Smooth muscle cell of the brain vasculature (primary cell): ENCODE measurements around the gene PLCG2.
"Not testable (repeated sequence)": the region's sequence is repeated elsewhere in the genome, so short reads cannot be mapped to it uniquely, and the experiment has no call there.

Experiments
- DNase-seq: peaks from one replicate; pipeline ENCODE4 v3.0.0-alpha.2; 2012; ENCODE audit warnings: low read depth, low spot score

PLCG2 gene

DNA sequence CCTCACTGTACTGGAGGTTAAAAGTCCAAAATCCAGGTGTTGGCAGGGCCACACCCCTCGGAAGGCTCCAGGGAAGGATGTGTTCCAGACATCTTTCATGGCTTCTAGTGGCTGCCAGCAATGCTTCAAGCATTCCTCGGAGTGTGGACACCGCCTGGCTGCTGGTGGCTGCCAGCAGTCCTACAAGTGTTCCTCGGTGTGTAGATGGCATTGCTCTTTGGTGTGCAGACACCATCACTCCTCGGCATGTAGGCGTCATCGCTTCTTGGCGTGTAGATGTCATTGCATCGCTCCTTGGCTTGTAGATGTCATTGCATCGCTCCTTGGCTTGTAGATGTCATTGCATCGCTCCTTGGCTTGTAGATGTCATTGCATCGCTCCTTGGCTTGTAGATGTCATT lies 98.4 kb downstream of the PLCG2 start:
- not testable (repeated sequence) for DNase-seq

DNA sequence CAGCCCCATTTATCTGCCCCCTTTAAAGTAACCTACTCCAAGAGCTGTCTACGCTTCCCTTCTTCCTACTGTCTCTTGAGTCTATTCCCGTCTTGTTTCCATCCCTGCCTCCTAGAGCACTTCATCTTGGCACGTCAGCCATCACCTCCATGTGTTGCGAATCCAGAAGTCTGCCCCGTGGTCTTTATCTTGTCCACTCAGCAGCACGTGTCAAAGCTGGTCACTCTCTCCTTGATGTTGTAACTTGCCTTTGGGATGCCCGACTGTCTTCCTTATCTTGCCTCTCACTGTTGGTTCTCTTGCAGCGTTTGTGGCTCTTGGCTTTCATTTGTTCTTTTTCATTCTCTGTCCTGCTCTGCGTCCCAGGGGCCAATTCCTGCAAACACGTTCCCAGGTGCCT lies 99.4 kb downstream of the PLCG2 start:
- DNase-seq = no peak

DNA sequence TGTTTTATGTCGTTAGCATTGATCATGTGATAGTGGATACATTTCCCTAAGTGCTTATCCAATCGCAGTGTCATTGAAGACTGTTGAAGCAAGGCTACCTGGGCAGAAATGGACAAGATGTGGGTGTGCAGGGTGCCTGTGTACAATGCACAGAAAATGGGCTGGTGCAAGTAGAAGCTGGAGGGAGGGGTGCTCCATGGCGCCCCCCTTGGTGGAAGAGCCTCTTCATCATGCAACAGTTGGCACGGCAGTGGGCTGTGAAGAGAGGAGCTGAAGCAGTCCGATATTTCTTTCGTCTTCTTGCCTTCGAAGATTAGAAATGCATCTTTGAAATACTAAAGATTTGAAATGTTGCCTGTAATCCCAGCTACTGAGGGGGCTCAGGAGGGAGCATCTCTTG lies 100.5 kb downstream of the PLCG2 start:
- no peak for DNase-seq

DNA sequence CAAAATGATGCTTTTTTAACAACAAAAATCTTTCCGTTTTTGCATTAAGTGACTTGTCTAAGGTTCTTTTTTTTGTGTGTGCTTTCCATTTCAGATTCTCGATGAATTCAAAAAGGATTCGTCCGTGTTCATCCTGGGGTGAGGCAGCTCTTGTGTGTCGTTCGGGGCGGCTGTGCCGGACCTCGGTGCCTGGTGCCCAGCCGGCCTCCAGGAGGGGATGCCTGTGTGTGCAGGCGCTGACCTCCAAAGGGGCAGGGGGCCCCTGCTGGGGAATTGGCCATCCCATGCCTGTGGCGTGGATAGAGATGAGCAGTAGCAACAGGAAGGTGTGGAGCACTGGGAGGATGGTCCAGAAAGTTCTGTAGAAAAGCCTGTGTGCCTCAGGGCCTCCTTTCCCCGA lies 101.7 kb downstream of the PLCG2 start:
- DNase-seq = no peak

DNA sequence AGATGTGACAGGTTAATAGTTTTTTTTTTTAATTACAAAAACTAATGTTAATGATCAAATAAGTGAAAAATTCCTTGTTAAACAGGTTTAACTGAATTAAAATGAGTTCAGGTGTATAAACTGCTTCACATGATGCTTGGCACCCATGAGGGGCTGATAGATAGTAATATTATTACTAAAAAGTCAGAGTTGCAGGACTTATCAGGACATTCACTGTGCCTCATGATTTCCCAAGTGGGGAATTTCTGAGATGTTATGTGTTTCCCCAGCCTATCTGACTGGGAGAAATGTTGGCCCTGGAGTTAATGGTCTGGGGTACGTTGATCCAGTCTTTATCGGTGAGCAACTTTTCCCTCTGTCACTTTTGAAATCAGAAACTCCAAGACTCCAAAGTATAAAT lies 102.1 kb downstream of the PLCG2 start:
- no peak for DNase-seq

DNA sequence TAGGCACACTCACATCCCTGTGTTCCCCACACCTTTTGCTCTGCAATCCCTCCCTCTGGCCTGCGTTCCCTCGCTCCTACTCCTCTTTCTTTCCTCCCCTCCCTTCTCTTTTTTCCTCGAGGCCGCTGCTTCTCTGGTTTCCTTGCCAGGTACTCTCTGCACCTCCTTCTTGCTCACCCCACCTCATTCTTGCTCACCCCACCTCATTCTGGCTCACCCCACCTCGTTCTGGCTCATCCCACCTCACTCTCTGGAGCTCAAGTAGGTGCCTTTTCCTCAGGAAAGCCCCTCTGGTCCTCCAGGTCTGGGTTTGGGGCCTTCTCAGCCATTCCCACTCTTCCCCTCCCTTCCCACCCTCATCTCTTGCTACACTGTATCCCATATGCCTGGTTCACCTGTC lies 103.5 kb downstream of the PLCG2 start:
- DNase-seq = no peak

DNA sequence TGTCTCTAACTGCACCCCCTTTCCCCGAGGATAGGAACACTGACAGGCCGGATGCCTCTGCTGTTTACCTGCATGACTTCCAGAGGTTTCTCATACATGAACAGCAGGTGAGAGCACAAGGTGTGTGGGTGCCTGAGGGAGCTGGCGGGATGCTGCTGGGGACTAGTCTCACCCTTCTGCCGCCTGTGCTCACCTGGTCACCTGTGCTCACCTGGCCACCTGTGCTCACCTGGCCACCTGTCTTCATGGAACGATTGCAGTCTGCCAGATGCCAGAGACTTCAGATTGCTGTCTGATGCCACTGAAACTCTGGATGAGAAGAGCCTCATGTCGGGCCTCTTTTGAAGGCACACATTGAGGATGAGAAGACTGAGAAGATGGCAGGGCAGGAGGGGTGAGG lies 104.1 kb downstream of the PLCG2 start:
- DNase-seq = no peak

DNA sequence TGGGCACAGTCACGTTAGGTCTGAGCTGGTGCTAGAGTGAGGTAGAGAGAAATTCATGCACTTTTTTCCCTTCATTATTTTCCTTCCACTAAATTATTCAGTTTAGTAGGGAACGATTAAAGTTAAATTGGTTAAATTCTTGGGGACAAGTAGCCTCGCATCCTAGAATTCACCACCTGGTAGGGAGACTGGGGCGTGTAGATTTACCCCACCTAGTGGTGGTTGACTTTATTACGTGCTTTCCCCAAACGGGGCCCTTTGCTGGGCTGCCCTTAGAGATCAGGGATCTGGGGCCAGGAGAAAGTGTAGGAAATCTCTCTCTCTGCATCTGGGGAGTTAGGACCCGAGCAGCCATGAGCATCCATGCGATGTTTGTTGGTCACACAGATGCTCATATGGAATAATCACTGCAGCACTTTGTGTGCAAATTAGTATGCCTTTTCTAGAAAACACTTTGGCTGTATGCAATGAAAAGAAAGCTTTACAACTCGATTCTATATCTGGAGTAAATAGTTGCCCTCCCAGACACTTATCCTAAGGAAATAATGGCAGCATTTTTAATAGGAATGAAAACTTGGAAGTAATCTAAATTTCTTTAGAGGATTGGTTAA lies 107.0 kb downstream of the PLCG2 start:
- DNase-seq = no peak

DNA sequence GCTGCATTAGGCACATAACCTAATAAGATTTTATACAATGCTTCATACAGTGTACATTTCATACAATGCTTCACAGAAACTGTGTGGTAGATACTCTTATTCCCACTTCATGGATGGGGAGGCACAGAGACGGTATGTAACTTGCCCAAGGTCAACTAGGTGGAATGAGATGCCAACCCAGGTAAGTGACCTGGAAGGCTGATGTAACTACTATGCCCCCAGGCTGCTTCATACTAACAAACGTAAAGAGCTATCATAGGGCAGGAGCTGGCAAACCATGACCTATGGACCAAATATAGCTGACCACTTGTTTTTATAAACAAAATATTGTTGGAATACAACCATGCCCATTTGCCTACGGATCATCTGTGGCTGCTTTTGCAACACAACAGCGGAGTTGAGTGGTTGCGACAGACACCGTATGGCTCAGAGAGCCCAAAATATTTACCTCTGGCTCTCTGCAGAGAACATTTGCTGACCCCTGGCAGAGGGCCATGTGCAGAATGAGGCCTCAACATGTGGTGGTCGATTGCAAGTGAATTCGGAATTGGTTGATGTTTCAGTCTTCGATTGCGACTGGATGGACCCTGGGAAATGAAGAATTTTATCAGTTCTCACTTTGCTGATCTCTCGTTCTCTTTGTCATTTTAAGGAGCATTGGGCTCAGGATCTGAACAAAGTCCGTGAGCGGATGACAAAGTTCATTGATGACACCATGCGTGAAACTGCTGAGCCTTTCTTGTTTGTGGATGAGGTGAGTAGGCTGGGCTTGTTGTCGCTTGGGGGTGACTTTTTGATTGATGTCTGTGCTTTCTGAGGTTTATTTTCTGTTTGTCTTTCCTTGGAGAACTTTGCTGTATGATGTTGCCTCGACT lies 109.7 kb downstream of the PLCG2 start:
- DNase-seq = no peak

DNA sequence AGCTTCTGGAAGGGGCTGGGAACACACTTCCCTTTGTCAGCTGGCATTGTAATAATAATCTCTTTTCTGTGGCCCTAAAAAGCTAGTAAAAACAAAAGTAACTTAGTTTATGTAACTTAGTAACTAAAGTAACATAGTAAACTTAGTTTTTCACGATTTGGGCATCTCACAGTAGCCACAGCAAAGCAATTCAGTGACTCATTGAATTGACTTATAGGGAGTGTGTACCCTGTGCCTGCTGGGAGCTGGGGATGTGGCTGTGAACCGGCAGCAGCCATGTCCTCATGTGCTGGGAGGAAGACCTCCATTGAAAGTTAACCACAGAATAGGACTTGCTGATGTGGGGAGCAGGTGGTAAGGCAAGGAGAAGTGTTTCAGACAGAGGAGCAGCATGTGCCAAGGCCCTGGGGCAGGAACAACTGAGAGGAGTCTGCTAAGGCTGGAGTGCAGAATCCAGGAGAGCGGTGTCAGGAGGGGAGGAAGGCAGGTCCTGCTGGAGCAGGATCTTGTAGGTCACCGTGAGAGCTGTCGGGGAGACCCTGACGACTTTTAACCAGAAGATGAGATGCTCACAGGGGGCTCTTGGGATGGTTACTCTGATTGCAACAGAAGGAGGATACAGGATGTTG lies 112.8 kb downstream of the PLCG2 start:
- DNase-seq = no peak

DNA sequence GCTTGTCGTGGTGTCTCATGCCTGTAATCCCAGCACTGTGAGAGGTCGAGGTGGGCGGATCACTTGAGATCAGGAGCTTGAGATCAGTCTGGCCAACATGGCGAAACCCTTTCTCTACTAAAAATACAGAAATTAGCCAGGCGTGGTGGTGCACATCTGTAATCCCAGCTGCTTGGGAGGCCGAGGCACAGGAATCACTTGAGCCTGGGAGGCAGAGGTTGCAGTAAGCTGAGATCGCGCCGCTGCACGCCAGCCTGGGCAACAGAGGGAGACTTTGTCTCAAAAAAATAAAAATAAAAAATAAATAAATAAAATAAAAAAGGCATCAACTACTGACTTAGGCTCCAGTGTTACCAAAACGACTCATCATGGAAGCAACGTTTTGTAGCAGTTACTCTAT lies 115.5 kb downstream of the PLCG2 start:
- DNase-seq = no peak

DNA sequence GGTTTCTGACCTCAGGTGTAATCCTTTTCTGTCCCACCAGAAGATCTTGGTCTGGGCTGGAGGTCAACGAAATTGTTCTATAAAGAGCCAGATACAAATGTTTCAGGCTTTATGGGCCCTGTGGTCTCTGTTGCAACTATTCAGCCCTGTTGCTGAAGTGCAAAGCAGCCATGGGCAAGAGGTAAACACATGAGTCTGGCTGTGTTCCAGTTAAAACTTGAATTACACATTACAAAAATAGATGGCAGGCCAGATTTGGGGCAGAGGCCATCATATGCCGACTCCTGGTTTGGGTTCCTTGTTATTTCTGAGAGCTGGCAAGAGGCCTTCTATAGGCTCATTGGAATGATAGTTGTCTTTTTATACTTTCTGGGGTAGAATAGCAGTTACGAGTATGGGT lies 117.8 kb downstream of the PLCG2 start:
- no peak for DNase-seq

DNA sequence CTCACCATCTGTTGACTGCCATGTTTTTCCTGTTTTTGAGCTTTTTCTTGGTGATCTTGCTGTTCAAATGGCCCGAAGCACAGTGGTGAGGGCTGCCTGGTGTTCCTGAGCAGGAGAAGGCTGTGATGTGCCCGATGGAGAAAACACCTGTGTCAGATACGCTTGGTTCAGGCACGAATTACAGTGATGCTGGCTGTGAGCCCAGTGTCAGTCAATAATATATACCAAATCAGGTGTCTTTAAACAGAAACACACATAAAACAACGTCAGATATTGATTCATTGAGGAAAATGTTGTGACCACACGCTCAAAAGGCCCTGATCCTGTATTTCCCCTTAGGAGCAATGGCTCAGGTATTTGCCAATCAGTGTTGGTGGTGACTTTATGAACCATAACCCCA lies 120.5 kb downstream of the PLCG2 start:
- DNase-seq = no peak

DNA sequence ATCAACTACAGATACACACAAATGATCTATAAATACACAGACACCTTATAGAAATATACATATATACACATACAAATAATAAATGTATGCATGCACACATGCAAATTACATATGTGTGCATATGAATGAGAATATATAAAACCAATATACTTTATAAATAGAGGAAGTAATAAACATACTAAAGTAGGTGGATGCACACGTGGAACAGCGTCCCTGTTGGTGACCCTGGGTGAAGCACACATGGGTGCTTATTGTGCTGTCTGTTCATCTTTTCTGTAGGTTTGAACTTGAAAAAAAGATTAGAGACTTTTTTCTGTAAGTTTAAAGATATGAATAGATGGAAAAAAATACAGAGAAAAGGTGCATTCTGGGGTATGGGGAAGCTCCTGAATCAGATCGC lies 120.9 kb downstream of the PLCG2 start:
- DNase-seq = no peak

DNA sequence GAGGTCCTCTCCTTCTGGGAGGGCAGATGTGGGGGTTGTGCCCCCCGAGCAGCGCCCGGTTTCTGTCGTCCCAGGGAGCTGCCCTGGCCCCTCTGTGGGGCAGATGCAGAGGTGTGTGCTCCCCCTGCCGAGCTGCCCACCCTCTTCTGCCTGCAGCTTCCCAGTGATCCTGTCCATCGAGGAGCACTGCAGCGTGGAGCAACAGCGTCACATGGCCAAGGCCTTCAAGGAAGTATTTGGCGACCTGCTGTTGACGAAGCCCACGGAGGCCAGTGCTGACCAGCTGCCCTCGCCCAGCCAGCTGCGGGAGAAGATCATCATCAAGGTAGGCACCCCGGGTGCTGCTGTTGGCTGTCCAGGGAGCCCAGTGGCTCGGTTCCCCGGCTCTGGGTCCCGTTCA lies 121.4 kb downstream of the PLCG2 start:
- DNase-seq = no peak

DNA sequence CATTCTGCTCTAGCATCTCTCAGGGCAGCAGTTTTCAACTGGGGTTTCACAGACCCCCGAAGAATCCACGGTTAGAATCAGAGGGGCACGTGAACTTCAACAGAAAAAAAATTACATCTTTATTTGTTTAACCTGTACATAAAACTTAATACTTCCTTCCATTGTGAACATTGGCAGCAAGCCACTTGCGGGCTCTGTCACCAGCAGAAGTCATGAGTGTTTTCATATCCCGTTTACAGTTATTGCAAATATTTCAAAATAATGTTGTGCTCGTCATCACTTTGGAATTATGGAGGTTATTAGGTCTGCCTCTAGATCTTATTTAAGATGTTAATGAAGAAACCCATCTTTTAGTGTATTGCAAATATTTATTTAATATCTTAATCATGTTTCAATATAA lies 122.4 kb downstream of the PLCG2 start:
- no peak for DNase-seq

DNA sequence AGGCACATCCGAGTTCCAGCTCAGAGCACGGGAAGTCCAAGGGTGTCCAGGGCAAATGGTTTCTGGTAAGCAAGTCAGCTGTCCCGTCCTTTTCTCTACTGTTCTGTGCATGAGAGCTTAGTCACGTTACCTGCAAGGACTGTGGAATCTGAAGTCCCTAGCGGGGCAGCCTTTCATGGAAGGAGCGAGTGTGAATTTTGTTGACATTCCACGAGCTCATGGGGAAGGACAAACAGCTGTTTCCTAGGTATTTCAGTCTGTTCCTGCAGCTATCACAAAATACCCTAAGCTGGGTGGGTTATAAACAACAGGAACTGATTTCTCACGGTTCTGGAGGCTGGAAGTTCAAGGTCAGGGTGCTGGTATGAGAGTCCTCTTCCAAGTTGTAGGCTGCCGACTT lies 122.9 kb downstream of the PLCG2 start:
- no peak for DNase-seq

DNA sequence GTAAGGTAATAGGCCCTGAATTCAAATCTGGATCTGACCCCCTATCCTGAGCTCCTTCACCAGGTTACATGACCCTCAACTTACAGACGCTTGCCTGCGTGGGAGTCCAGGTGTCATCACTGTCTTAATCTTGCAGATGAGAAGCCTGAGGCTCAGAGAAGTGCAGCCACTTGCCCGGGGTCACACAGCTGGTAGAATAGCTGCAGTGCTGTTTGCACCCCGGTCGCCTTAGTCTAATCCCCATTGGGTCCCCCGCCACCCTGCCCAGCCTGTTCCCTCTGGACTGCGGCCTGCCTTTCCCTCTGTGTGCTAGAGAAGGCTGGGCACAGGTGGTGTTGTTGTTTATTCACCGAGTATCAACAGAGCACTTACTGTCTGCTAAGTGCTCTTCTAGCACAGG lies 125.2 kb downstream of the PLCG2 start:
- DNase-seq = no peak

DNA sequence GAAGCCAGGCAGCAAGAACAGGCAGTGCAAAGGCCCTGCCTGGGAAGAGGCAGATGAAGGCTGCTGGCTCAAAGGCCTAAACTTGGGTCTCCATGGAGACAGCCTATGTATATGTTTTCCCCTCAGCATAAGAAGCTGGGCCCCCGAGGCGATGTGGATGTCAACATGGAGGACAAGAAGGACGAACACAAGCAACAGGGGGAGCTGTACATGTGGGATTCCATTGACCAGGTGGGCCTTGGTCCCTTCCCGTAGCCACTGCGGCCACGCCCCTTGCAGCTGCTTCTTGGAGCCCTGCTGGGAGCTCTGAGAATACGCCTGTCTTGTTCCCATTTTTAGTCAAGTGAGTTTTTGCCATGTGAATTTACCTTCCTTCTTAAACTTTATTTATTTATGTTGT lies 126.2 kb downstream of the PLCG2 start:
- no peak for DNase-seq

DNA sequence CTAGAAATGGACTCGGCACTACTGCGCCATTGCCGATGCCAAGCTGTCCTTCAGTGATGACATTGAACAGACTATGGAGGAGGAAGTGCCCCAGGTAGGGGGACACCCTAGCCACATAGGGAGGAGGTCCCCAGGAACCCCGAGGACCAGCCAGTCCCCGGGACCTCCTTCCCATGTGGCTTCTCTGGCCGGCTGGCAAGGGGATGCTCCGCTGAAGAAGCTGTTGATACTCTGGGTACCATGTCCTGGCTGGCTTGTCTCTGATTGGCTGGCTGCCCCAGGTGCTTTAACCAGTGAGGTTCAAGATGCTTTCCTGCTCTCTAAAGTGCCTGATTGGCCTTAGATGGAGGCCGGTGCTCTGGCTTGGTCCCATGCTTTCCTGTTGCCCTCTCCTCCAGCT lies 128.6 kb downstream of the PLCG2 start:
- no peak for DNase-seq

DNA sequence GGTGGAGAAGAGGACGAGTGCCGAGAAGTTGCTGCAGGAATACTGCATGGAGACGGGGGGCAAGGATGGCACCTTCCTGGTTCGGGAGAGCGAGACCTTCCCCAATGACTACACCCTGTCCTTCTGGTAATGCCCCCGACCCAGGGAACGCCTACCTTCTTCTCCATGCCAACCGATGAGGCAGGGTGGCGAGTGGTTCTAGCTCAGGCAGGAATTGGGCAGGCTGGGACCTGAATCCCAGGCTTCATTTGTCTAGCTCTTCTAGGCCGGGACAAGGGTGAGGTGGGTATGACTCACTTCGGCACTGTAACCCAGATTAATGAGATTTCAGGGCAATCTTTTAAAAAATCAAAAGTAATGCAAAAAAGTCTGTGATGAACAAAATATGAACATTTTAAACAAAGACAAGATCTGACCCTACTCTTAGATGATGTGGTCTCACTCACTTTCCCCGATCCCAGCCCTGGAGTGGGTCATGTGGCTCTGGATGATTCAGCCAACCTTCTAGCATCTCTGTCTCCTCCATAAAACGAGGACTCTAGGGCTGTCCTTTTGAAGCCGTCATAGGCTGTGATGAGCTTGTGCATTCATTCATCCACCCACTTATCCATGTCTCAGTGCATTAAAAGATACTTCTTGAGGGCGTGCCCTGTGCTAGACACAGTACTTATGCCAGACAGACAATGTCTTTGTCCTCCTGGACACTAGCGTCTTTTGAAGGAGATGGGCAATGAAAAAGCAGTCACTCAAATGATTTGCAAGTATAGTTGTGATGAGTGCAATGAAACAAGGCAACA lies 129.6 kb downstream of the PLCG2 start:
- no peak for DNase-seq

DNA sequence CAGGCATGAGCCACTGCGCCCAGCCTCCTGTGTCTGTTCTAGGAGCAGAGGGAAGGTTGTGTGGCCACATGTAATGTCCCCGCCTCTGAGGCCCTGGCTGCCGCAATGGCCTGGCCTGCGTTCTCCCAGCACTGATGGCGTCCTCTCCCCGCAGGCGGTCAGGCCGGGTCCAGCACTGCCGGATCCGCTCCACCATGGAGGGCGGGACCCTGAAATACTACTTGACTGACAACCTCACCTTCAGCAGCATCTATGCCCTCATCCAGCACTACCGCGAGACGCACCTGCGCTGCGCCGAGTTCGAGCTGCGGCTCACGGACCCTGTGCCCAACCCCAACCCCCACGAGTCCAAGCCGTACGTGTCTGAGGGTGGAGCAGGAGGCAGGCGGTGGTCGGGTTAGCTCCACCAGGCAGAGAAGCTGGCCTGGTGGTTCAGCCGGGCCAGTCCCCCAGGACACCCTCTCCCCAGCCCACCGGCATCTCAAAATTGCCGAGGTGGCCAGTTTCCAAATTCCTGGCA lies 131.3 kb downstream of the PLCG2 start:
- DNase-seq = no peak
